HEK293 (cell line): ENCODE results near the gene LYSMD3.

Source experiments
- BCL11B ChIP-seq: fragments of 450-650 bp; formaldehyde crosslinking; IDR thresholded peaks from 2 replicates; pipeline ENCODE4 v1.5.1; 2016; ENCODE audit warnings: low read depth, missing biosample characterization, missing genetic modification characterization
- GLI4 ChIP-seq: fragments of 450-650 bp; formaldehyde crosslinking; IDR thresholded peaks from 2 replicates; pipeline ENCODE4 v1.5.1; 2016; ENCODE audit warnings: missing biosample characterization, missing genetic modification characterization
- GLIS2 ChIP-seq: fragments of 450-650 bp; formaldehyde crosslinking; IDR thresholded peaks from 2 replicates; pipeline ENCODE4 v1.5.1; 2016; ENCODE audit warnings: missing biosample characterization, missing genetic modification characterization
- HOXD13 ChIP-seq: sonication (generic); formaldehyde crosslinking; IDR thresholded peaks from 2 replicates; pipeline ENCODE4 v1.8.0; 2022; ENCODE audit warnings: missing genetic modification reagents, borderline replicate concordance
- KLF1 ChIP-seq: fragments of 450-650 bp; formaldehyde crosslinking; IDR thresholded peaks from 2 replicates; pipeline ENCODE4 v1.5.1; 2016; ENCODE audit warnings: missing biosample characterization, missing genetic modification characterization
- KLF8 ChIP-seq: fragments of 450-650 bp; formaldehyde crosslinking; IDR thresholded peaks from 2 replicates; pipeline ENCODE4 v1.5.1; 2016; ENCODE audit warnings: missing biosample characterization, missing genetic modification characterization
- KLF9 ChIP-seq: fragments of 450-650 bp; formaldehyde crosslinking; IDR thresholded peaks from 2 replicates; pipeline ENCODE4 v1.5.1; 2016; ENCODE audit warnings: missing biosample characterization, missing genetic modification characterization, low read depth
- REPIN1 ChIP-seq: fragments of 450-650 bp; formaldehyde crosslinking; IDR thresholded peaks from 2 replicates; pipeline ENCODE4 v1.5.1; 2017; ENCODE audit warnings: missing biosample characterization, missing genetic modification characterization, low read depth
- TRIM28 ChIP-seq: IDR thresholded peaks from 2 replicates; pipeline ENCODE4 v1.6.1; 2011; ENCODE audit warnings: low read length, control low read depth, borderline replicate concordance
- WT1 ChIP-seq: fragments of 450-650 bp; formaldehyde crosslinking; IDR thresholded peaks from 2 replicates; pipeline ENCODE4 v1.5.1; 2016; ENCODE audit warnings: missing biosample characterization, missing genetic modification characterization
- YY2 ChIP-seq: fragments of 450-650 bp; formaldehyde crosslinking; IDR thresholded peaks from 2 replicates; pipeline ENCODE4 v1.5.1; 2016; ENCODE audit warnings: missing biosample characterization, missing genetic modification characterization
- ZBTB20 ChIP-seq: fragments of 450-650 bp; formaldehyde crosslinking; IDR thresholded peaks from 2 replicates; pipeline ENCODE4 v1.5.1; 2016; ENCODE audit warnings: missing biosample characterization, missing genetic modification characterization
- ZEB2 ChIP-seq: fragments of 450-650 bp; formaldehyde crosslinking; IDR thresholded peaks from 2 replicates; pipeline ENCODE4 v1.5.1; 2016; ENCODE audit warnings: missing biosample characterization, missing genetic modification characterization
- ZFHX2 ChIP-seq: fragments of 450-650 bp; formaldehyde crosslinking; conservative IDR thresholded peaks from 2 replicates; pipeline ENCODE4 v1.5.1; 2016; ENCODE audit warnings: missing biosample characterization, missing genetic modification characterization
- ZNF211 ChIP-seq: fragments of 450-650 bp; formaldehyde crosslinking; IDR thresholded peaks from 2 replicates; pipeline ENCODE4 v1.5.1; 2016; ENCODE audit warnings: low read depth, missing biosample characterization, missing genetic modification characterization
- ZNF221 ChIP-seq: fragments of 450-650 bp; formaldehyde crosslinking; IDR thresholded peaks from 2 replicates; pipeline ENCODE4 v1.5.1; 2017; ENCODE audit warnings: missing biosample characterization, missing genetic modification characterization, borderline replicate concordance
- ZNF530 ChIP-seq: fragments of 450-650 bp; formaldehyde crosslinking; IDR thresholded peaks from 2 replicates; pipeline ENCODE4 v1.5.1; 2016; ENCODE audit warnings: low read depth, missing biosample characterization, missing genetic modification characterization
- ZNF548 ChIP-seq: fragments of 450-650 bp; formaldehyde crosslinking; IDR thresholded peaks from 2 replicates; pipeline ENCODE4 v1.5.1; 2016; ENCODE audit warnings: missing biosample characterization, missing genetic modification characterization
- ZNF623 ChIP-seq: fragments of 450-650 bp; formaldehyde crosslinking; IDR thresholded peaks from 2 replicates; pipeline ENCODE4 v1.5.1; 2016; ENCODE audit warnings: missing biosample characterization, missing genetic modification characterization
- ZNF843 ChIP-seq: fragments of 450-650 bp; formaldehyde crosslinking; IDR thresholded peaks from 2 replicates; pipeline ENCODE4 v1.5.1; 2016; ENCODE audit warnings: missing biosample characterization, missing genetic modification characterization
- ZSCAN16 ChIP-seq: fragments of 450-650 bp; formaldehyde crosslinking; IDR thresholded peaks from 2 replicates; pipeline ENCODE4 v1.5.1; 2016; ENCODE audit warnings: missing biosample characterization, missing genetic modification characterization
- TF ChIP-seq, protein P1 (sequence below): fragments of 450-650 bp; formaldehyde crosslinking; IDR thresholded peaks from 2 replicates; pipeline ENCODE4 v1.5.1; 2017; ENCODE audit warnings: missing biosample characterization, missing genetic modification characterization
- TF ChIP-seq, protein P2 (sequence below): fragments of 450-650 bp; formaldehyde crosslinking; IDR thresholded peaks from 2 replicates; pipeline ENCODE4 v1.5.1; 2017; ENCODE audit warnings: missing biosample characterization, mild to moderate bottlenecking, missing genetic modification characterization, moderate library complexity
- TF ChIP-seq, protein P3 (sequence below): fragments of 450-650 bp; formaldehyde crosslinking; IDR thresholded peaks from 2 replicates; pipeline ENCODE4 v1.5.1; 2016; ENCODE audit warnings: missing biosample characterization, missing genetic modification characterization
- TF ChIP-seq, protein P4 (sequence below): fragments of 450-650 bp; formaldehyde crosslinking; IDR thresholded peaks from 2 replicates; pipeline ENCODE4 v1.5.1; 2016; ENCODE audit warnings: missing biosample characterization, missing genetic modification characterization
- TF ChIP-seq, protein P5 (sequence below): fragments of 450-650 bp; formaldehyde crosslinking; IDR thresholded peaks from 2 replicates; pipeline ENCODE4 v1.5.1; 2016; ENCODE audit warnings: missing biosample characterization, missing genetic modification characterization
- TF ChIP-seq, protein P6 (sequence below): fragments of 450-650 bp; formaldehyde crosslinking; IDR thresholded peaks from 2 replicates; pipeline ENCODE4 v1.5.1; 2016; ENCODE audit warnings: missing biosample characterization, missing genetic modification characterization, borderline replicate concordance

The LYSMD3 gene

DNA sequence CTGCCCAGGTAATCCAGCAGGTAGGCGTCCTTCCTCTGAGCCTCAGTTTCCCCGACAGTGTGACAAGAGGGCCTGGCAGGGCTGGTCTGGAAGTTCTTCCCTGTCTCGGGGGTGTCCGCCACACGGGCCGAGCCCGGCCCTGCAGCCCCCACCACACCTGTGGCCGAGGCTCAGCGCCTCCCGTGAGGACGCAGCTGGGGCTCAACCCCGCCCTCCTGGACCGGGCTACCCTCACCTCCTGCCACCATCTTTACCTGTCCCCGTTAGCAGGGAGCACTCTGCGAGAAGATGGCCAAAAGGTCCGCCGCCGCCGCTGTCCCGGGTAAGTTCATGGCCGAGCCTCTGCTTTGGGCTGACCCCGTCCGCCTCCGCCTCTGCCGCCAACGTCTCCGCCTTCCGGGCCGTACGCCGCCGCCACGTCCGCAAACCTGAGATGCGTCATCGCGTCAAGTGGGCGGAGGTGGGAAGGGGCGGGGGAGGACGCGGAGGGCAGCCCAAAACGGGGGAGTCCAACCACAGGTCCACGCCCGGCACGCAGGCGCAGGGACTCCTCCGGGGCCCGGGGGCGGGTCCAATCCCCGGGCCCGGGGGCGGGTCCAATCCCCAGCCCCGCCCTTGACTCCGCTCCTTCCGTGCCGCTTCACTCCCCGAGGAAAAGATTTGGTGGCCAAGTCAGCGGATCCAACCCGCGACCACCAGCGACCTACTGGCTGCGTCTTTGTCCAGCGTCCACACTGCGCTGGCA, at the start of gene LYSMD3 (continued):
- TF ChIP-seq KLF9 (tag by site-specific recombination) (peak; percentile 94), ZNF530 (tag by site-specific recombination) (no peak), ZEB2 (tag by site-specific recombination) (peak; percentile 93), ZFHX2 (tag by site-specific recombination) (peak; percentile 100), KLF1 (tag by site-specific recombination) (peak; percentile 90), REPIN1 (tag by site-specific recombination) (peak; percentile 56; the same call in 1 of the 2 replicates), ZNF623 (tag by site-specific recombination) (0 out of 2 replicates have a peak, but pooled peaks have one; percentile 15), GLI4 (tag by site-specific recombination) (peak; percentile 21; the same call in 1 of the 2 replicates), BCL11B (tag by site-specific recombination) (peak; percentile 82), YY2 (tag by site-specific recombination) (peak; percentile 75), WT1 (tag by site-specific recombination) (peak; percentile 49; the same call in 1 of the 2 replicates), TRIM28 (no peak), GLIS2 (tag by site-specific recombination) (peak; percentile 83), ZBTB20 (tag by site-specific recombination) (peak; percentile 31; the same call in 1 of the 2 replicates), ZNF548 (tag by site-specific recombination) (no peak), ZSCAN16 (tag by site-specific recombination) (no peak), HOXD13 (CRISPR knock-in tag) (0 out of 2 replicates have a peak, but pooled peaks have one; percentile 71), ZNF221 (tag by site-specific recombination) (0 out of 2 replicates have a peak, but pooled peaks have one; percentile 45), ZNF843 (tag by site-specific recombination) (peak; percentile 49), ZNF211 (no peak), KLF8 (tag by site-specific recombination) (peak; percentile 97)
- TF ChIP-seq, protein P1, sequence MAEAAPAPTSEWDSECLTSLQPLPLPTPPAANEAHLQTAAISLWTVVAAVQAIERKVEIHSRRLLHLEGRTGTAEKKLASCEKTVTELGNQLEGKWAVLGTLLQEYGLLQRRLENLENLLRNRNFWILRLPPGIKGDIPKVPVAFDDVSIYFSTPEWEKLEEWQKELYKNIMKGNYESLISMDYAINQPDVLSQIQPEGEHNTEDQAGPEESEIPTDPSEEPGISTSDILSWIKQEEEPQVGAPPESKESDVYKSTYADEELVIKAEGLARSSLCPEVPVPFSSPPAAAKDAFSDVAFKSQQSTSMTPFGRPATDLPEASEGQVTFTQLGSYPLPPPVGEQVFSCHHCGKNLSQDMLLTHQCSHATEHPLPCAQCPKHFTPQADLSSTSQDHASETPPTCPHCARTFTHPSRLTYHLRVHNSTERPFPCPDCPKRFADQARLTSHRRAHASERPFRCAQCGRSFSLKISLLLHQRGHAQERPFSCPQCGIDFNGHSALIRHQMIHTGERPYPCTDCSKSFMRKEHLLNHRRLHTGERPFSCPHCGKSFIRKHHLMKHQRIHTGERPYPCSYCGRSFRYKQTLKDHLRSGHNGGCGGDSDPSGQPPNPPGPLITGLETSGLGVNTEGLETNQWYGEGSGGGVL (tag by site-specific recombination) = peak; percentile 21; the same call in 1 of the 2 replicates
- TF ChIP-seq, protein P2, sequence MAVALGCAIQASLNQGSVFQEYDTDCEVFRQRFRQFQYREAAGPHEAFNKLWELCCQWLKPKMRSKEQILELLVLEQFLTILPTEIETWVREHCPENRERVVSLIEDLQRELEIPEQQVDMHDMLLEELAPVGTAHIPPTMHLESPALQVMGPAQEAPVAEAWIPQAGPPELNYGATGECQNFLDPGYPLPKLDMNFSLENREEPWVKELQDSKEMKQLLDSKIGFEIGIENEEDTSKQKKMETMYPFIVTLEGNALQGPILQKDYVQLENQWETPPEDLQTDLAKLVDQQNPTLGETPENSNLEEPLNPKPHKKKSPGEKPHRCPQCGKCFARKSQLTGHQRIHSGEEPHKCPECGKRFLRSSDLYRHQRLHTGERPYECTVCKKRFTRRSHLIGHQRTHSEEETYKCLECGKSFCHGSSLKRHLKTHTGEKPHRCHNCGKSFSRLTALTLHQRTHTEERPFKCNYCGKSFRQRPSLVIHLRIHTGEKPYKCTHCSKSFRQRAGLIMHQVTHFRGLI = peak; percentile 61; the same call in 1 of the 2 replicates
- TF ChIP-seq, protein P3, sequence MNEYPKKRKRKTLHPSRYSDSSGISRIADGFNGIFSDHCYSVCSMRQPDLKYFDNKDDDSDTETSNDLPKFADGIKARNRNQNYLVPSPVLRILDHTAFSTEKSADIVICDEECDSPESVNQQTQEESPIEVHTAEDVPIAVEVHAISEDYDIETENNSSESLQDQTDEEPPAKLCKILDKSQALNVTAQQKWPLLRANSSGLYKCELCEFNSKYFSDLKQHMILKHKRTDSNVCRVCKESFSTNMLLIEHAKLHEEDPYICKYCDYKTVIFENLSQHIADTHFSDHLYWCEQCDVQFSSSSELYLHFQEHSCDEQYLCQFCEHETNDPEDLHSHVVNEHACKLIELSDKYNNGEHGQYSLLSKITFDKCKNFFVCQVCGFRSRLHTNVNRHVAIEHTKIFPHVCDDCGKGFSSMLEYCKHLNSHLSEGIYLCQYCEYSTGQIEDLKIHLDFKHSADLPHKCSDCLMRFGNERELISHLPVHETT (tag by site-specific recombination) = 0 out of 2 replicates have a peak, but pooled peaks have one; percentile 62
- TF ChIP-seq, protein P4, sequence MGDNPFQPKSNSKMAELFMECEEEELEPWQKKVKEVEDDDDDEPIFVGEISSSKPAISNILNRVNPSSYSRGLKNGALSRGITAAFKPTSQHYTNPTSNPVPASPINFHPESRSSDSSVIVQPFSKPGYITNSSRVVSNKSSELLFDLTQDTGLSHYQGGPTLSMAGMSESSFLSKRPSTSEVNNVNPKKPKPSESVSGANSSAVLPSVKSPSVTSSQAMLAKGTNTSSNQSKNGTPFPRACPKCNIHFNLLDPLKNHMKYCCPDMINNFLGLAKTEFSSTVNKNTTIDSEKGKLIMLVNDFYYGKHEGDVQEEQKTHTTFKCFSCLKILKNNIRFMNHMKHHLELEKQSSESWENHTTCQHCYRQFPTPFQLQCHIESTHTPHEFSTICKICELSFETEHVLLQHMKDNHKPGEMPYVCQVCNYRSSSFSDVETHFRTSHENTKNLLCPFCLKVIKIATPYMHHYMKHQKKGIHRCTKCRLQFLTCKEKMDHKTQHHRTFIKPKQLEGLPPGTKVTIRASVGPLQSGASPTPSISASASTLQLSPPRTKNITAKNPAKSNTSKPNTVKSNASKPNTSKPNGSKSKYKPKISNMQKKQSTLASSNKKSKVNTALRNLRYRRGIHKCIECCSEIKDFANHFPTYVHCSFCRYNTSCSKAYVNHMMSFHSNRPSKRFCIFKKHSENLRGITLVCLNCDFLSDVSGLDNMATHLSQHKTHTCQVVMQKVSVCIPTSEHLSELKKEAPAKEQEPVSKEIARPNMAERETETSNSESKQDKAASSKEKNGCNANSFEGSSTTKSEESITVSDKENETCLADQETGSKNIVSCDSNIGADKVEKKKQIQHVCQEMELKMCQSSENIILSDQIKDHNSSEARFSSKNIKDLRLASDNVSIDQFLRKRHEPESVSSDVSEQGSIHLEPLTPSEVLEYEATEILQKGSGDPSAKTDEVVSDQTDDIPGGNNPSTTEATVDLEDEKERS (tag by site-specific recombination) = no peak
- TF ChIP-seq, protein P5, sequence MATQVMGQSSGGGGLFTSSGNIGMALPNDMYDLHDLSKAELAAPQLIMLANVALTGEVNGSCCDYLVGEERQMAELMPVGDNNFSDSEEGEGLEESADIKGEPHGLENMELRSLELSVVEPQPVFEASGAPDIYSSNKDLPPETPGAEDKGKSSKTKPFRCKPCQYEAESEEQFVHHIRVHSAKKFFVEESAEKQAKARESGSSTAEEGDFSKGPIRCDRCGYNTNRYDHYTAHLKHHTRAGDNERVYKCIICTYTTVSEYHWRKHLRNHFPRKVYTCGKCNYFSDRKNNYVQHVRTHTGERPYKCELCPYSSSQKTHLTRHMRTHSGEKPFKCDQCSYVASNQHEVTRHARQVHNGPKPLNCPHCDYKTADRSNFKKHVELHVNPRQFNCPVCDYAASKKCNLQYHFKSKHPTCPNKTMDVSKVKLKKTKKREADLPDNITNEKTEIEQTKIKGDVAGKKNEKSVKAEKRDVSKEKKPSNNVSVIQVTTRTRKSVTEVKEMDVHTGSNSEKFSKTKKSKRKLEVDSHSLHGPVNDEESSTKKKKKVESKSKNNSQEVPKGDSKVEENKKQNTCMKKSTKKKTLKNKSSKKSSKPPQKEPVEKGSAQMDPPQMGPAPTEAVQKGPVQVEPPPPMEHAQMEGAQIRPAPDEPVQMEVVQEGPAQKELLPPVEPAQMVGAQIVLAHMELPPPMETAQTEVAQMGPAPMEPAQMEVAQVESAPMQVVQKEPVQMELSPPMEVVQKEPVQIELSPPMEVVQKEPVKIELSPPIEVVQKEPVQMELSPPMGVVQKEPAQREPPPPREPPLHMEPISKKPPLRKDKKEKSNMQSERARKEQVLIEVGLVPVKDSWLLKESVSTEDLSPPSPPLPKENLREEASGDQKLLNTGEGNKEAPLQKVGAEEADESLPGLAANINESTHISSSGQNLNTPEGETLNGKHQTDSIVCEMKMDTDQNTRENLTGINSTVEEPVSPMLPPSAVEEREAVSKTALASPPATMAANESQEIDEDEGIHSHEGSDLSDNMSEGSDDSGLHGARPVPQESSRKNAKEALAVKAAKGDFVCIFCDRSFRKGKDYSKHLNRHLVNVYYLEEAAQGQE (tag by site-specific recombination) = peak; percentile 76
- TF ChIP-seq, protein P6, sequence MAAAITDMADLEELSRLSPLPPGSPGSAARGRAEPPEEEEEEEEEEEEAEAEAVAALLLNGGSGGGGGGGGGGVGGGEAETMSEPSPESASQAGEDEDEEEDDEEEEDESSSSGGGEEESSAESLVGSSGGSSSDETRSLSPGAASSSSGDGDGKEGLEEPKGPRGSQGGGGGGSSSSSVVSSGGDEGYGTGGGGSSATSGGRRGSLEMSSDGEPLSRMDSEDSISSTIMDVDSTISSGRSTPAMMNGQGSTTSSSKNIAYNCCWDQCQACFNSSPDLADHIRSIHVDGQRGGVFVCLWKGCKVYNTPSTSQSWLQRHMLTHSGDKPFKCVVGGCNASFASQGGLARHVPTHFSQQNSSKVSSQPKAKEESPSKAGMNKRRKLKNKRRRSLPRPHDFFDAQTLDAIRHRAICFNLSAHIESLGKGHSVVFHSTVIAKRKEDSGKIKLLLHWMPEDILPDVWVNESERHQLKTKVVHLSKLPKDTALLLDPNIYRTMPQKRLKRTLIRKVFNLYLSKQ (tag by site-specific recombination) = no peak
